Liver (tissue), 9 donors: Measurements from ENCODE around the gene PAK2. TPM values are rescaled to one million over a fixed set of nuclear protein-coding genes. Genes with fewer than 3 reads are reported as not detected.

Experiments used
- DNase-seq: peaks from one replicate; pipeline ENCODE4 v3.0.0-alpha.2; 2017; ENCODE audit warnings: low spot score
- H3K27ac ChIP-seq, 2 donors: one replicate each; pipeline ENCODE4 v1.7.0; 2013; ENCODE audit warnings: inconsistent platforms in 2 of 2, low read length in 2 of 2, control low read depth in 1 of 2, low read depth in 1 of 2, mild to moderate bottlenecking in 1 of 2
- H3K27me3 ChIP-seq, 4 donors: one replicate each; pipeline versions ENCODE4 v1.6.1 to v1.7.0; 2013; ENCODE audit warnings: low read length in 3 of 4, inconsistent platforms in 1 of 4, mild to moderate bottlenecking in 1 of 4, moderate library complexity in 1 of 4; ENCODE audit not compliant: control insufficient read depth in 4 of 4, insufficient read depth in 4 of 4
- H3K36me3 ChIP-seq, 4 donors: one replicate each; pipeline versions ENCODE4 v1.6.1 to v1.7.0; 2013; ENCODE audit warnings: low read length in 3 of 4, mild to moderate bottlenecking in 3 of 4, low read depth in 1 of 4, moderate library complexity in 1 of 4; ENCODE audit not compliant: control insufficient read depth in 4 of 4, insufficient read depth in 3 of 4
- H3K4me1 ChIP-seq, 4 donors: one replicate each; pipeline versions ENCODE4 v1.6.1 to v1.7.0; 2013; ENCODE audit warnings: low read length in 3 of 4, mild to moderate bottlenecking in 3 of 4, moderate library complexity in 1 of 4; ENCODE audit not compliant: control insufficient read depth in 4 of 4, insufficient read depth in 4 of 4
- H3K4me3 ChIP-seq, 3 donors: one replicate each; pipeline versions ENCODE4 v1.6.1 to v1.7.0; 2013; ENCODE audit warnings: low read length in 3 of 3, control low read depth in 1 of 3, low read depth in 1 of 3, mild to moderate bottlenecking in 1 of 3
- H3K9ac ChIP-seq, 2 donors: one replicate each; pipeline ENCODE4 v1.7.0; 2013; ENCODE audit warnings: low read length in 2 of 2, mild to moderate bottlenecking in 2 of 2, moderate library complexity in 2 of 2, control low read depth in 1 of 2, low read depth in 1 of 2
- H3K9me3 ChIP-seq, 4 donors: one replicate each; pipeline versions ENCODE4 v1.6.1 to v1.7.0; 2013; ENCODE audit warnings: low read length in 3 of 4; ENCODE audit not compliant: control insufficient read depth in 4 of 4
- ATF3 ChIP-seq: IDR thresholded peaks from 2 replicates; pipeline ENCODE4 v1.6.1; 2016; ENCODE audit warnings: antibody characterized with exemption
- EGR1 ChIP-seq, 2 donors: IDR thresholded peaks; 2 replicates each; pipeline ENCODE4 v1.6.1; 2016 to 2018; ENCODE audit warnings: antibody characterized with exemption in 2 of 2, low read depth in 2 of 2
- FOXA1 ChIP-seq: IDR thresholded peaks from 2 replicates; pipeline ENCODE4 v1.6.1; 2016; ENCODE audit warnings: antibody characterized with exemption
- FOXA2 ChIP-seq: IDR thresholded peaks from 2 replicates; pipeline ENCODE4 v1.6.1; 2016; ENCODE audit warnings: antibody characterized with exemption
- GABPA ChIP-seq, 2 donors: IDR thresholded peaks in 1 of 2; conservative IDR thresholded peaks in 1 of 2; 2 replicates each; pipeline ENCODE4 v1.6.1; 2016; ENCODE audit warnings: antibody characterized with exemption in 2 of 2, mild to moderate bottlenecking in 1 of 2, moderate library complexity in 1 of 2
- HNF4A ChIP-seq, 2 donors: conservative IDR thresholded peaks; 2 replicates each; pipeline ENCODE4 v1.6.1; 2016; ENCODE audit warnings: antibody characterized with exemption in 2 of 2, mild to moderate bottlenecking in 2 of 2
- HNF4G ChIP-seq: IDR thresholded peaks from 2 replicates; pipeline ENCODE4 v1.6.1; 2016; ENCODE audit warnings: antibody characterized with exemption
- MAX ChIP-seq: IDR thresholded peaks from 2 replicates; pipeline ENCODE4 v1.6.1; 2016; ENCODE audit warnings: antibody characterized with exemption
- NR2F2 ChIP-seq: IDR thresholded peaks from 2 replicates; pipeline ENCODE4 v1.6.1; 2016; ENCODE audit warnings: antibody characterized with exemption
- RAD21 ChIP-seq, 2 donors: IDR thresholded peaks; 2 replicates each; pipeline ENCODE4 v1.6.1; 2016; ENCODE audit warnings: antibody characterized with exemption in 2 of 2, mild to moderate bottlenecking in 2 of 2
- RXRA ChIP-seq, 2 donors: IDR thresholded peaks; 2 replicates each; pipeline ENCODE4 v1.6.1; 2017 to 2018; ENCODE audit warnings: antibody characterized with exemption in 2 of 2, mild to moderate bottlenecking in 1 of 2
- SP1 ChIP-seq: IDR thresholded peaks from 2 replicates; pipeline ENCODE4 v1.6.1; 2018; ENCODE audit warnings: antibody characterized with exemption, mild to moderate bottlenecking
- TAF1 ChIP-seq: conservative IDR thresholded peaks from 2 replicates; pipeline ENCODE4 v1.6.1; 2016; ENCODE audit warnings: antibody characterized with exemption, mild to moderate bottlenecking
- YY1 ChIP-seq: IDR thresholded peaks from 2 replicates; pipeline ENCODE4 v1.6.1; 2016; ENCODE audit warnings: antibody characterized with exemption, mild to moderate bottlenecking
- ZBTB33 ChIP-seq: IDR thresholded peaks from 2 replicates; pipeline ENCODE4 v1.6.1; 2016; ENCODE audit warnings: antibody characterized with exemption
- WGBS: extraction: QIAGEN DNeasy Blood & Tissue Kit; methylation state at CpG from one replicate; pipeline ENCODE4 v1.1.7; 2013; 5-methylcytosine and 5-hydroxymethylcytosine counted together
- polyA plus RNA-seq, 2 donors: library from polyadenylated mRNA; stranded (reverse) in 1 of 2; unstranded in 1 of 2; fragments of 200-250 nt in 1 of 2; fragments of >200 nt in 1 of 2; fragmentation: Nextera tagmentation in 1 of 2; extraction: Ambion mirVana in 1 of 2; gene quantifications; one replicate each; pipeline versions ENCODE4 v1.2.1 to v1.2.3, GENCODE V29; 2013 to 2015
- total RNA-seq, 2 donors: library from RNA; depleted of rRNA; stranded (reverse); fragments of >200 nt; gene quantifications; one replicate each; pipeline ENCODE4 v1.2.3, GENCODE V29; 2014
- TF ChIP-seq, protein P1 (sequence below): fragments of 150-350 bp; IDR thresholded peaks from 2 replicates; pipeline ENCODE4 v1.5.1; 2017; ENCODE audit warnings: improper control_type of control experiment, low read depth, low read length; ENCODE audit not compliant: missing input control
- donor health status: healthy.
- donor health status: healthy.
- donor health status: healthy.
- donor health status: healthy.
- donor health status: healthy.

Gene PAK2
- total and polyA plus RNA-seq, 4 donors, result 16.0 to 44.3 (median 24.9) TPM

DNA sequence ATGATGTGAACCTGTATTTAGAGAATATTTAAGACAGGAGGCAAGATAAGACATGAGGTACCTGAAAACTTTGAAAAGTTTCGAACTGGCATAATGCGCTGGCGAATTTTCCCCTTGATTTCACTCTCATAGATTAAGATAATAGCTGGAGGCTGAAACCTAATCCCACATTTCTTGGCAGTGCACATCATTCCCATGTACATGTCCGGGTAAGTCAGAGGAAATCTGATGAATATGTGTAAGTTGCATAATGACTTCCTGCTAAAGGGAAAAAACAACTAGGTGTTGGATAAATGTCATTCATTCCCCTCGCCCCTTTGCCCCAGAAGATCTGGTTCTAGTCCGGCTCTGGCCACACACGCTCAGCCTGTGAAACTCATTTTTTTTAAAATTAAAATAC, 31.2 kb upstream of the PAK2 start:
- TF ChIP-seq NR2F2 (no peak), MAX (no peak), FOXA1 (no peak), RAD21 (IDR thresholded peaks at IDR 0.05) (no peak), FOXA2 (no peak), RXRA (IDR thresholded peaks at IDR 0.05) (no peak)
- H3K36me3 ChIP-seq, result no peaks in the 10 kb centered on the region
- no peak overlapping the region for H3K27ac ChIP-seq
- no peak overlapping the region for H3K9ac ChIP-seq
- DNase-seq, result no peak
- WGBS, result 75% methylated on average over 7 of the region's 7 CpGs
- no peaks in the 10 kb centered on the region for H3K9me3 ChIP-seq
- H3K27me3 ChIP-seq, result no peaks in the 10 kb centered on the region
- no peak overlapping the region for H3K4me3 ChIP-seq
- H3K4me1 ChIP-seq, result peaks cover 4 to 17% (median 11%) of the 10 kb centered on the region in 4 donors

DNA sequence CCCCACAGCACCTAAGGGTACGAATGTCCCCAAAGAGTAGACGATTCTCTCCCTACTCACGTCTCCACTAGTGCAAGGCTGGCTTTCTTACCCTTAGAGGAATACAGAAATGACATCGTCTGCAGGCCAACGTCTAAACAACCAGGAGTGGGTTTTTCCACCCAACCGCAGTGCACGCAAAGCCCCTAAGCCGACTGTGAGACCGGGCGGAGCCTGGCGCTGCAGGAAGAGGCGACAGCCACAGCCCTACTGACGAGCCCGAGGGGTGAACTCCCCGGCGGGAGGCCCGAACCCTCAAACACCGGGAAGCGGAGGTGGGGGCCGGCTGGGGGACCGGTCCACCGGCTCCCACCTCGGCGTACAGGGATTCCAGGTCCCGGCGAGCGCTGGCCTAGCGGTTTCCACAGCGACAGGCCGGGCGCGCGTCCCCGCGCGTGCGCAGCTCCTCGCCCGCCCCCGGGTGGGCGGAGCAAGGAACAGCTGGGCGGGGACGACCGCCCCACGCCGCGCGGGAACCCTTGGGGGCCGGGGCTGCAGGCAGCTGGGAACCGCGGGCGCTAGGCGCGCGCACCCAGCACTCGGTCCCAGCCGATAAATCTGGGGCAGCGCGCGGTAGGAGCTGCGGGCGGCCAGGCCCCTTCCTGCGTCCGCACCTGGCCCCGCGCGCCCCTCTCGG, 27.7 kb upstream of the PAK2 start, which contains the start of the genes CEP19 and PIGX:
TSS of gene CEP19 (minus strand) at position 413 of the 676 bp plus-strand sequence. CDS start 3,593 bp downstream, outside the sequence.
TSS of gene PIGX (plus strand) at position 540 of the 676 bp plus-strand sequence.
- TF ChIP-seq HNF4A (conservative IDR thresholded peaks at IDR 0.05), result no peak
- peak; percentile 74 to 95 for TF ChIP-seq EGR1 (IDR thresholded peaks at IDR 0.05; ENCODE audit: low read depth in 2 of 2)
- TF ChIP-seq MAX, result no peak
- no peak for TF ChIP-seq ATF3
- TF ChIP-seq, protein P1, sequence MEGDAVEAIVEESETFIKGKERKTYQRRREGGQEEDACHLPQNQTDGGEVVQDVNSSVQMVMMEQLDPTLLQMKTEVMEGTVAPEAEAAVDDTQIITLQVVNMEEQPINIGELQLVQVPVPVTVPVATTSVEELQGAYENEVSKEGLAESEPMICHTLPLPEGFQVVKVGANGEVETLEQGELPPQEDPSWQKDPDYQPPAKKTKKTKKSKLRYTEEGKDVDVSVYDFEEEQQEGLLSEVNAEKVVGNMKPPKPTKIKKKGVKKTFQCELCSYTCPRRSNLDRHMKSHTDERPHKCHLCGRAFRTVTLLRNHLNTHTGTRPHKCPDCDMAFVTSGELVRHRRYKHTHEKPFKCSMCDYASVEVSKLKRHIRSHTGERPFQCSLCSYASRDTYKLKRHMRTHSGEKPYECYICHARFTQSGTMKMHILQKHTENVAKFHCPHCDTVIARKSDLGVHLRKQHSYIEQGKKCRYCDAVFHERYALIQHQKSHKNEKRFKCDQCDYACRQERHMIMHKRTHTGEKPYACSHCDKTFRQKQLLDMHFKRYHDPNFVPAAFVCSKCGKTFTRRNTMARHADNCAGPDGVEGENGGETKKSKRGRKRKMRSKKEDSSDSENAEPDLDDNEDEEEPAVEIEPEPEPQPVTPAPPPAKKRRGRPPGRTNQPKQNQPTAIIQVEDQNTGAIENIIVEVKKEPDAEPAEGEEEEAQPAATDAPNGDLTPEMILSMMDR, result no peak
- TF ChIP-seq FOXA1, result no peak
- no peak for TF ChIP-seq TAF1
- no peak for TF ChIP-seq HNF4G
- no peak for TF ChIP-seq ZBTB33
- peak; percentile 14 for TF ChIP-seq SP1
- no peak for TF ChIP-seq YY1
- no peak for TF ChIP-seq RXRA (IDR thresholded peaks at IDR 0.05)
- no peak for TF ChIP-seq FOXA2
- TF ChIP-seq RAD21 (IDR thresholded peaks at IDR 0.05), result no peak
- no peak for TF ChIP-seq GABPA (IDR thresholded peaks at IDR 0.05 in 1 of 2, conservative IDR thresholded peaks at IDR 0.05 in 1 of 2)
- TF ChIP-seq NR2F2, result no peak
- under 1% methylated on average over 68 of the region's 68 CpGs for WGBS

More for the DNA sequence above, 27.7 kb upstream of the PAK2 start, which contains the start of the genes CEP19 and PIGX:
- peaks cover 4 to 18% (median 11%) of the 10 kb centered on the region in 4 donors for H3K4me1 ChIP-seq
- H3K9ac ChIP-seq, result peak within 1 kb of the TSS; percentile 76 to 92
- peak within 1 kb of the TSS; percentile 49 to 68 for H3K27ac ChIP-seq
- DNase-seq, result peak; percentile 89
- H3K36me3 ChIP-seq, result no peaks in the 10 kb centered on the region
- H3K4me3 ChIP-seq, result peak within 1 kb of the TSS; percentile 71 to 98 (median 81)
- H3K9me3 ChIP-seq, result no peaks in the 10 kb centered on the region
- no peaks in the 10 kb centered on the region for H3K27me3 ChIP-seq
